NB4 (cell line): ENCODE data around the gene GNAT3.
A peak's percentile ranks its signal among the peaks of the same experiment; 100 is the strongest.

Experiments used
- DNase-seq: peaks from one replicate; pipeline ENCODE4 v3.0.0; 2010; ENCODE audit warnings: low read depth
- H3K4me3 ChIP-seq: one replicate; pipeline ENCODE4 v1.5.1; 2011; ENCODE audit warnings: mild to moderate bottlenecking, low read depth, low read length, moderate library complexity
- CTCF ChIP-seq: IDR thresholded peaks from one replicate; pipeline ENCODE4 v1.5.1; 2012; ENCODE audit warnings: low read depth, low read length
- MAX ChIP-seq: IDR thresholded peaks from 2 replicates; pipeline ENCODE4 v1.6.1; 2011; ENCODE audit warnings: low read depth, low read length
- MYC ChIP-seq: IDR thresholded peaks from 2 replicates; pipeline ENCODE4 v1.6.1; 2011; ENCODE audit warnings: low read depth, low read length
- POLR2A ChIP-seq: IDR thresholded peaks from 2 replicates; pipeline ENCODE4 v1.6.1; 2011; ENCODE audit warnings: mild to moderate bottlenecking; ENCODE audit not compliant: insufficient read length; ENCODE audit errors: extremely low read depth

GNAT3 gene

GRCh38 chr7:80460857-80461256, 51.0 kb downstream of the GNAT3 start:
- no peak for DNase-seq
- TF ChIP-seq POLR2A = no peak
- no peak for TF ChIP-seq MAX
- no peak for TF ChIP-seq MYC
- TF ChIP-seq CTCF = no peak
- H3K4me3 ChIP-seq = no peak overlapping the region

GRCh38 chr7:80459776-80460510, 51.9 kb downstream of the GNAT3 start:
- DNase-seq = no peak
- TF ChIP-seq MYC (no peak), CTCF (no peak), POLR2A (no peak)

GRCh38 chr7:80458822-80459725, 52.8 kb downstream of the GNAT3 start:
- DNase-seq = no peak
- no peak overlapping the region for H3K4me3 ChIP-seq
- no peak for TF ChIP-seq POLR2A
- no peak for TF ChIP-seq MYC
- no peak for TF ChIP-seq CTCF
- TF ChIP-seq MAX = no peak

More at GRCh38 chr7:80459776-80460510, 51.9 kb downstream of the GNAT3 start:
- no peak overlapping the region for H3K4me3 ChIP-seq

GRCh38 chr7:80453699-80454340, 58.0 kb downstream of the GNAT3 start:
- peak; percentile 52 for DNase-seq
- TF ChIP-seq CTCF = peak; percentile 23
- no peak for TF ChIP-seq MAX

GRCh38 chr7:80450621-80451308, 61.1 kb downstream of the GNAT3 start:
- peak; percentile 68 for DNase-seq

More at GRCh38 chr7:80453699-80454340, 58.0 kb downstream of the GNAT3 start:
- H3K4me3 ChIP-seq = no peak overlapping the region

More at GRCh38 chr7:80450621-80451308, 61.1 kb downstream of the GNAT3 start:
- no peak overlapping the region for H3K4me3 ChIP-seq
- TF ChIP-seq MAX (no peak), MYC (no peak), CTCF (no peak), POLR2A (no peak)
